Right renal pelvis (tissue), 4 donors: ENCODE results near the gene ADAMTS15. TPM values are rescaled to one million over a fixed set of nuclear protein-coding genes. Genes with fewer than 3 reads are reported as not detected.

Source experiments
- DNase-seq, 4 donors: peaks; one replicate each; pipeline ENCODE4 v3.0.0-alpha.2; 2013; ENCODE audit warnings: low read depth in 4 of 4, low spot score in 3 of 4, missing footprints in 1 of 4
- polyA plus RNA-seq, 4 donors: library from polyadenylated mRNA; unstranded; fragments of 120-200 nt; gene quantifications; one replicate each; pipeline ENCODE4 v1.2.1, GENCODE V29; 2013; ENCODE audit not compliant: insufficient read length in 4 of 4

Gene ADAMTS15
- polyA plus RNA-seq, 4 donors, result 57.6 to 74.7 (median 60.6) TPM

DNA sequence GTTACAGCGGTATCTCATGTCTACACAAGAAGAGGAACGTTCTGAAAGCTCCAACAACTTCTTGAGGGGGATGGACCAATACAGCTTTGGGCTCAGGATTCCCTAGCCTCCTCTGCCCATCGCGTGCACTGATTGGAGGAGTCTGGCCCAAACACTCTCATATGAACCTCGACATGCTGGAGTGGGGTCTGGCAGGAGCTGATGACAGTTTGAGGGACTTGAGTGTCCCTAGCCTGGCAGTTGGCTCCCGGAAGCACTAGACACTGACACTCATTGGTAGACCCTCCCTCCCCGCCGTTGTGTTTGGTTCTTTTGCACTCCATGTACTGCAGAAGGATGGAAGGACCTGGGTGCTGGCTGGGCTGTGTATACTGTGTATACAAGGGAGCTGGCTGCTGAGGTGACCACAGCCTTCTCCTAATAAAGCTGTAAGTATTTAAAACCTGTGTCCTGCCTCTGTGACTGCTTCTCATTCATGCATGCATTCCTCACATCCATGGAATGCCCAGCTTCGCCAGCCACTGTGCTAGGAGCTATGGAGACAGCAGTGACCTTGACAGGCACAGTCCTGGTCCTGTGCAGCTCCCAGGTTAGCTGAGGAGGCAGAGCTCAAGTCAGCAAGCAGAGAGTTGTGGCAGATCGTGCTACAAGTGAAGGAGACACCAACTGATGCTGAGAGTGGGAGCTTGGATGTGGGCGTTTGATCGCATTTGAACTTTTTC is 27.9 kb downstream of the ADAMTS15 start:
- DNase-seq, result no peak

DNA sequence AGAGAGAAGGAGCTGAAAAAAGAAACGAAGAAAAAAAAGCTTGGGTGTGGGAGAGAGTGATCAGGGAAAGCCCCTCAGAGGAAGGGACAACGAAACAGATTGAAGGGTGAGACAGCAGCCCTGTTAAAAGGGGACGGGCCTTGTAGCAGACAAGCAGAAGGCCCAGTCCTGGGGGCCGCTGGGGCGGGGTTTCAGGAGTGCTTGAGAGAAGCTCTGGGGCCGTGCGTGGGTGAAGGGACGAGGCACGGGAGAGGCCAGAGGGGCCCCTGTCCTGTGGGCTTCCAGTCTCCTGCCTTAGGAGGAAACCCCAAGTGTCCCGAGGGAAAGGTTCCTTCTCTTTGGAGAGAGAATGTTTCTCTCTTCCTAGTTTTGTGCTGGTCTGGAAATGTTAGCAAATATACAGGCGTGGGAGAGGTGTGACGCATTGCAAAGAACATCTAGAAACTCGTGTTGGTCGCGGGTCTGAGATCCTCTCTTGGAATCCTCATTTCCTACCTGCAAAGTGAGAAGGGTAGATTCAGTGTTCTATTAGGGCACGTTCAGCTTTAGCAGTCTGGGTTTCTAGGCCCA is 28.6 kb downstream of the ADAMTS15 start:
- DNase-seq, result no peak

DNA sequence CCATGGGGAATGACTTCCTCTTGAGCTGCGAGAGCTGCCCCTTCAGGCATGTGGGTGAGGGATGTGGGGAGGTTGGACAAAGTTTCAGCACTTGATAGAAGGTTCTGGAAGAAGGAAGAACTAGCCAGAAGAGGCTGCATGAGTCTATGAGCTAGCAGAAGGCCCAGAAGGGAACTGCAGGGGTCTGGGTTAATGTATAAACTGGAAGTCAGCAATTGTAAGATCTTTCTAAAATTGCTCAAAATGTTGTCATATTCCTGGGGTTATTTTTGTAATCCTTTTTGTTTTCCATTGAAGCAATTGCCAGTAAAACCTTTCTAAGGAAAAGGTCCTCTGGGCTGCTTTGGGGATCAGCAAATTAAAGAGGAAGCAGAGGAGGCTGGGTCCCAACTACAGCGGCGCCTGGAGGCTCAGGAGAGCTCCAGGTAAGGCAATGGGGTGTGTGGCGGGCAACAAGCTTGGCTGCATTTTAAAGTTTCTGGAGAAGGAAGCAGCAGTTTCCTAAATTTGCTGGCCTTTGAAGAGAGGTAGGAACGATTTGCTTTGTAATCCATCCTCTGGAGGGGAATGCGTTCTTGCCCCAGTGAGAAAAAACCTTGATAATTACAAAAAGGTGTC is 29.2 kb downstream of the ADAMTS15 start:
- no peak for DNase-seq

DNA sequence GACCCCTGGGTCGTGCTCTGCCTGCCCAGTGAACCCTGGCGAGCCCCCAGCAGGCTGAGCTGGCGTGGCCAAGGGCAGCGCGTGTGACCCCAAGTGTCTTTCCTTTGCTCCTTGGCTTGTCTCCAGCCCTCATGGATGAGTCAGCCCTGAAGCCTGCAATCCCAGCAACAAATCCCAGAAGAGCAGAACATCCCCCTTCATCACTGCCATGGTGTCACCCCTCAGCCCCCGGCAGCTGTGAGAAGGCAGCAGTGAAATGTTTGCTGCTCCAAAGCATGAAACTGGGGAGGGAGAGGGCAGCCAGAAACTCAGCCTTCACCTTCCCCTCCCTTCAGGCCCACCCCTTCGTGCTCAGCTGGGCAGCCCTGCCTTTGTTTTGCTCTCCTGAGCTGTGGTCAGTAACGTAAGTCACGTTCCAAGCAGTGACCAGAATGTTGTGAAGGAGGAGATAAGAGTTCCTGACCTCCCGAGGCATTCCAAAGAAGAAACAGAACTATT is 29.8 kb downstream of the ADAMTS15 start:
- DNase-seq, result no peak

DNA sequence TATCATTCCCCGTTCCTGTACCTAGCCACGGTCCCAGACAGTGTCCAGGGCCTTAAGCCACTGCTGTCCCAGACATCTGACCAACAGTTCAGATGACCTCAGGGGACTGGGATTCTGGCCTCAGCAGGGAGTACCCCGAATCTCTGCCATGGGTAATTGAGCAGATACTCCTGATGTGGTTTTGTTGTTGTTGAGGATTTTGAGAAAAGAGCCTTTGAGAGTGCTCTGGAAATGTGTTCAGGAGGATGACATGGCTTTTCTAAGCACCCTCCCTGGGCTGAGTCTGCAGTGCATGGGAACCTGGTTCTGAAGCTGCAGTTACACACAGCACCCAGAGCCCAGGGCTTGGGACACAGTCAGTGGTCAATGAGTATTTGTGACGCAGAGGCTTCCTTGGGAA is 30.4 kb downstream of the ADAMTS15 start:
- DNase-seq, result no peak

DNA sequence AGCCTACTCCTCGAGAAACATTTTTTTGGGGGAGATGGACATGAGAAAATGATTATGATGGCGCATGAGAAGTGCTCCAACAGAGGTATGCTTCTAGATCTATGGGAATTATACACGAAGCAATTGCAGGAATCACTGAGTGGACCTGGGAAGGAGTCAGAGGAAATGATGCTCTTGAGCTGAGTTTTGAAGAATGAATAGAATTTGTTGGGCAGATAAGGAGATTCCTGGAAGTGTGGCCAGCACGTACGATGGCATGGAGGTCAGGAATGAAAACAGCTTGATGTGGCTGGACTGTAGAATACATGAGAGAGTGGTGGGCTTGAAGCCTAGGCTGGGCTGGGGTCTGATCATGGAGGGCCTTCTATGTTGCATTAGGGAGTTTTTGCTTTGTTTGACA is 31.7 kb downstream of the ADAMTS15 start:
- DNase-seq, result no peak

DNA sequence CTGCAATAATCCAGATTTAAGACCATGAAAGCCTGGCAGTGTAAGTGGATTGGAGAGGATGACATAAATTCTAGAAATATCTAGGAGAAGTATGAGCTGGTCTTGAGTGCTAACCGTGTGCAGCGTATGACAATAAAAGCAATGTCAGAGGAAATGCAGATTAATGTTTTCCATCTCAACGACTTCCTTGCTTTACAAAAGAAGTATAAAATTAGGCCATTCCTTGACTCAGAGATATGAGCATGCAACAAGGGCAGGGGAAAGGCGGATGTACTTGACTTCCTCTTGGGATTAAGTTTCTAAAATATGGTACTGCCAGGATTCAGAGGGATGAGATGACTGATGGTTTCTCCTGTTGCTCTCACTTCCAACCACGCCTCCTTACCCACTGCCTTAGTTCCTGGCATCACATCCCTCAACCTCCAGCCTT is 32.3 kb downstream of the ADAMTS15 start:
- no peak for DNase-seq

DNA sequence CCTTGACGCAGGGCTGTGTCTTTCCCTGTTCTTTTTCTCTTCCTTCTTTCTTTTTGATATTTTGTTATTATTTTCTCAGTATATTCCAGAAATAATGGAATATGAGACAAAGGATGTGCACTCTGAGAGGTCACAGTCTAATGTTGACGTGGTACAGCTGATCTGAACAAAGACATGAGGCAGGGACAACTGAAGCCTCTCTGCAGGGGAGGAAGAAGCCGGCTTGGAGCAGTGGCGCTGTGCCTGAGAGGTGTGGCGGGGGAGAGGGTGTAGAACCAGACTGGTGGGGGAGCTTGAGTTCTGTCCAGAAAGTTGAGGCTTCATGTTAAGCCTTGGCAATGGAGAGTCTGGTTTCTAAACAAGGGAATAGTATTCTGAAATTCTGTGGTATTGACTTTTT is 34.7 kb downstream of the ADAMTS15 start:
- DNase-seq, result no peak

DNA sequence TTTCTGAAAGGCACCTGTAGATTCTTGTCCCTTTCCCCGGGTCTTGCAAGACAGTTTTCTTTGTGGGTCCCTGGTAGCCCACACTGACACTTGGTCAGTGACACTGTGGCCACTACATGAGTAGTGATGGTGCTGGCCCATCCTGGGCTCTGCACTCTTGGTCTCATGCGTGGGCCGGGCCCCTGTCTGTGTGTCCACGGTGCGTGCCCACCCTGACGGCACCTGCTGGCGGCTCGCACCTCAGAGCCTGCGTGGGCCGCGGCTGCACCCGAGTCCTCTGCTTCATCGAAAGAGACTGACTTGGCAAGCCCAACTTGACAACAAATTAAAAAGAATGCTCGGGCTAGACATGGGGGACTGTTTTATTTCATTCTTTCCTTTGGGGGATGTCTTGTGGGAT is 37.5 kb downstream of the ADAMTS15 start:
- no peak for DNase-seq

DNA sequence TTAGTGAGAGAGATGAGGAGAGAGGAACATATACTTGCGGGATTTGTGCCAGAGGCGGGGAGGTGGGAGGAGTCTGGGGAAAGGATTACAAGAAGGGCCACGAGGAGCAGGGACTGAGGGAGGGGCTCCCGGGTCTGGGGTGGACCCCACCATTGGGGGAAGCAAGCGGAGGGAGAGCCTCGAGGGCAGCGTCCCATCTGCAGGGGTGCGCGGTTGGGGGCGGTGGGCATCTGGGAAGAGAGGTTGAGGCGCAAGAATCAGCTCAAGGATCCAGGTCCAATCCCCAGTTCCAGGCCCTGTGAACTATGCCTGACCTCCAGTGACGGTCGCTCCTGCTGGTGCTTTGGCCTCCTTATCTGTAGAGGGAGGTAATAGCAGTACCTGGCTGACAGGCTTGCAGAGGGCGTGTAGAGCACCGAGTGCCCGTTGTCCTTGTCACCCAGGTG is 38.0 kb downstream of the ADAMTS15 start:
- no peak for DNase-seq

DNA sequence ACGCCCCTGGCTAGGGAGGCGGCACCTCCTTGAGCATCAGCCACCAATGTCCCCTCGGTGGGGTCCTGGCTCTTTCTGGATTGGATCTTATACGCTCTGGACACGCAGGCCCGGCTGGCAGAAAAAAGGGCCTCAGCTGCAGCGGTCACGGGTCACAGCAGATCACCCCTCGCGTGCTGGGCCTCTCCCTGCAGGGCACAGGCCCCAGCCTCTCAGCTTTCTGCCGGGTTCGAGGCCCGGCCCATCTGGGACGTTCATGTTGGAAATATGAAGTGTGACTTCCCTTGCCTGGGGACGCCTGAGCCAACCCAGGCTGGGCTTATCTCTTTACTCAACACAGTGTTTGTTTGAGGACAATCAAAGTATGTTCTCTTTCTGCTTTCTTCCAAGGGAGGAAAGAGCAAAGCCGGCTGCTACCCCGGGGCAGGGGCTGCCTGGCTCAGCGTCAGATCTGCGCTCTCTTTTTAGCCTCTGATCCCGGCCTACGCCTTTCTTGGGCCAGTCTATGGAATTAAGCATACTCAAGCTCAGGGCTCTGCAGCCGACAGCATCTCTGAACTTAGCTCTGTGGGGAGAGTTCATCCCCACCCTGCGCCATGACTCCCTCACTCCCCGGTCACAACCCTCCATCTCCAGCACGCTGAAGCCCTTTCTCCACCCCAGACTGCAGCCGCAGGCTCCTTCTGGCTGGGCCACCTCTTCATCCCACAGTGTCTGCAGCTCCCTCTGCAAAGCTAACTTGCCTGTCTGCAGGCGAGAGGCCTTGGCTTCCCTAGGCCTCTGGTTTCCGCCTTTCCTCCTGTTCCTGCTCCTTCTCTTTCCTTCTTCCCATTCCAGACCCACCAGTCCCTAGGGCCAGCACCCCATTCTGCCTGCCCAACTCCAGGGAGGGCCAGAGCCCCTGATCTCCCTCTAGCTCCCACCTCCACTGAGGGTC is 38.8 kb downstream of the ADAMTS15 start:
- DNase-seq, result no peak

DNA sequence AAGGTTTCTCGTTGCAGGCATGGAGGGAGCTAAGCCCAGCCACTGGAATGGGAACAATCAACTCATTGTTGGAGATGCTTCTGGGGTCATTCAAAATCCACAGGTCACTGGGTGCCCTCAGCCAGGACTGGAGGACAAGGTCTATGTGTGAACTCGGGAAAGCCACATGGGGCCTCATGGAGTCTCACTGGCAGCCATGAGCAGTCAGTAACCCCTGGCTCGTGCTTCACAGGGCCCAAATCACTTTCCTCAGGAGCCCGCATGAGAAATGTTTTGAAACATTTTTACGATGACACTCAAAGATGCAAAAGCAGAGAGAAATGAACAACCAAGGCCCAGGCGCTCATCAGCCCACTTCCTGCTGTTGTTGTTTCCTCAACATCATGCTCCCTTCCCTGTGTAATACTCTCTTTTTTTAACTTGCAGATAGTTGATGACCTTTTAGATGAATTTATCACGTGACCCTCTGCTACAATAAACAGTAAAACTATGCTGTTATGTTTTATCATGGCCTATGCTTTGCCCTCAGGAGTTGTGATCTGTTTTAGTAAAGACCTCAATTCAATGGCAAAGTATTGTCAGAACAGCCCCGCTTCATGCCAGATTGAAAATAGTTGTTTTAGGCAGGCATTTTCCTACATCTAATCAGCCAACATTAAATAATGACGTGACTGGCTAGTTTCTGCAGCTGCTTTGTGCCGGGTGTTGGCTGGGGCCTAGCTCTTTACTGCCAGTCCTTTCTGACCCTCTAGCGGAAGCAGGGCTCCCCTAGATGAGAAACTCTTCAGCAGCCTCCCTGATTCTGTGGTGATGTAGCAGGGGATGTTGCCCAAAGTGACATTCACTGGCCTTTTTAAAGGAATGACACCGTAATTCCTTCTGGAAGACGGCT is 39.7 kb downstream of the ADAMTS15 start:
- DNase-seq, result no peak

DNA sequence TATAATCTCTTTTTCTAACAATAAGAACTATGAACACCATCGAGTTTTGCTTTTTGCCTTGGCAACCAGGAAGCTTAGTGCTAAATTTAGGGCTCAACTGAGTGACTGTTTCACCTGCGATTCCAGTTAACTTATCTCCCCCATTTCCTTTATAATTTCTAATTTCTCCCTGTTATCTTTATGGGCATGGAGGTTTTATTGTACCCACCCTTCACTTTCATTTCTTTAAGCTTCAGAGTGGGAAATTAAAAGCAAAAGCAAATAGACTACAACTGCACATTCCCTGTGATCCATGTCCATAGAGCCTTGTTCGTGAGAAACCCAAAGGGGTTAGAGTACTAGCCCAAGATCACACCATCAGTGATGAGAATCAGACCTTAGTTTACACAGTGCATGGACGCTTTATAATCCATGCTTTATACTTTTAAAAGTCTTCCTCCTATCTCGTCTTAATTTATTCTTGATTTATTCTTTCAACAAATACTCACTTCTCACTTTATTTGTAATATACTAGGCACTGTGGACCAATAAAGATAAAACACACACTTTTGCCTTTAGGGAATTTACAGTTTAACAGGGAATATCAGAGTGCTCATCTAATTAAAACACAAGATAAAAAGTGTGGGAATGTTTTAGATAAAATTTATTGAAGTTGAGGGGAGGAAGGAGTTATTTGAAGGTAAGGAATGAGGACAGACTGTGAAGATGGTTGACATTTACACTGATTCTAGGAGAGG is 40.6 kb downstream of the ADAMTS15 start:
- no peak for DNase-seq

DNA sequence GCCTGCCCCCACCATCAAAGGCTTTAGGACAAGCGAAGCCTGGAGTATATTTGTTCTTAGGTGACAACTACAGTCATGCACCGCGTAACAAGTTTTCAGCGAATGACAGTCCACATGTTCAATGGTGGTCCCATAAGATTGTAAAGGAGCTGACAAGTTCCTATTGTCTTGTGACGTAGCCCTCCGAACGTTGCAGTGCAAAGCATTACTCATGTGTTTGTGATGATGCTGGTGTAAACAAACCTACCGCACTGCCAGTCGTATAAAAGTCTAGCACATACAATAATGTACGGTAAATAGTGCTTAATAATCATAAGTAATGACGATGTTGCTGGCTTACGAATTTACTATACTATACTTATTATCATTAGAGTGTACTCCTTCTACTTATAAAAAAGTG is 41.3 kb downstream of the ADAMTS15 start:
- DNase-seq, result no peak

DNA sequence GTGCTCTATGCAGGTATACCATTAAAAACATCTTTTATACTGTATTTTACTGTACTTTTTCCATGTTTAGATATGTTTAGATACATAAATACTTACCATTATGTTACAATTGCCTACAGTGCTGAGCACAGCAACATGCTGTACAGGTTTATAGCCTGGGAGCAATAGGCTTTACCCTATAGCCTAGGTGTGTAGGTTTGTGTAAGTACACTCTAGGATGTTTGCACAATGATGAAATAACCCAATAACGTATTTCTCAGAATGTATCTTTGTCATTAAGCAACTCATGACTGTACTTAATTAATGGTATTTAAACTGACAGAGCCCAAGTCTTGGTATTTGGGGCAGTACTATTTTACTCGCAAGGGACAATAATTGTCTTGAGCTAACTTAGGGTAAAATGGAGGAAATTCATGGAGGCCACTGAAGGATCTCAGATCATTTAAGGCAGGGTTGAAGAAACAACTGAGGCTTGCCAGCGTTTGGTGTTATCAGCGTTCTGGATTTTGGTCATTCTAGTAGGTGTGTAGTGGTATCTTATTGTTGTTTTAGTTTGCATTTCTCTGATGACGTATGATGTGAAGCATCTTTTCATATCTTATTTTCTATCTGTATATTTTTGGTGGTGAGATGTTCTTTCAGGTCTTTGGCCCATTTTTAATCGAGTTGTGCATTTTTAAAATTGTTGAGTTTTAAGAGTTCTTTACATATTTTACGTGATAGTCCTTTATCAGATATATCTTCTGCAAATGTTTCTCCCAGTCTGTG is 42.4 kb downstream of the ADAMTS15 start:
- DNase-seq, result no peak

DNA sequence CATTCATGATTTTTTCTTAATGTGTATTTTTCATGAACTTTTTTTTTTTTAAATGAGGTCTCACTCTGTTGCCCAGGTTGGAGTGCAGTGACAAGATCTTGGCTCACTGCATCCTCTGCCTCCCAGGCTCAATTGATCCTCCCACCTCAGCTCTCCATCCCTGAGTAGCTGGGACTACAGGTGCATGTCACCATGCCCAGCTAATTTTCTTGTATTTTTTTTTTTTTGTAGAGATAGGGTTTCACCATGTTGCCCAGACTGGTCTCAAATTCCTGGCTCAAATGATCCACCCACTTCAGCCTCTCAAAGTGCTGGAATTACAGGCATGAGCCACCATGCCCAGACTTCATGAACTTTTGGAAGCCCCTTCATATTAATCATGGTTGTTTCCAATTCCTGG is 49.7 kb downstream of the ADAMTS15 start:
- DNase-seq, result no peak

DNA sequence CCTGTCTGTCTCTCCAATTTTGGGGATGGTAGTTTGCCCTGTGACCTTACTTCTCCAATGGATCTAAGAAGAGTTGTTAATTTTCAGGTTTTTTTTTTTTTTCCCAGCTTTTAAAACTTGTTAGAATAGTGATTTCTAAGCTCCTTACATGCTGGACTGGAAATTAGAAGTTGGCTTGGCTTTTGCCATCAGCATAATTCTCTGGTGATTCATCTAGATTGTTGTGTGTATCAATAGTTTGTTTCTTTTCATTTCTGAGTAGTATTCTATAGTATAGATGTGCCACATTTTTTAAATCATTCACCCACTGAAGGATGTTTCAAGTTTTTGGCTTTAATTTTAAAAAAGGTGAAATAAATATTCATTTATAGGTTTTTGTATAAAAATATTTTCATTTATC is 51.4 kb downstream of the ADAMTS15 start:
- no peak for DNase-seq

DNA sequence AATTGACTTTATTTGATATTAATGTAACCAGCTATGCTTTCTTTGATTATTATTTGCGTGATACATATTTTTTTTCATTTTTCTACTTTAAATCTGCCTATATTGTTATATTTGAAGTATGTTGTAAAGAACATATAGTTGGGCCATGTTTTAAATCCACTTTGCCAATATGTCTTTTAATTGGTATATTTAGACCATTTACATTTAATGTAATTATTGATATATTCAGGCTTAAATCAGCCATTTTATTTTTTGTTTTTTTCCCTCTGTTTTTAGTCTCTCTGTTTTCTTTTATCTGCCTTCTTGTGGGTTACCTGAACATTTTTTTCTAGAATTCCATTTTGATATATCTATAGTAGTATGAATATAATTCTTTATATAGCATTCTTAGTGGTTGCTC is 55.9 kb downstream of the ADAMTS15 start:
- no peak for DNase-seq
